Right lobe of liver (tissue), 4 donors: Measurements from ENCODE around the gene CSF3R.

Source experiments
- POLR2A ChIP-seq: fragments of 450-650 bp; IDR thresholded peaks from one replicate; pipeline ENCODE4 v1.6.1; 2017; ENCODE audit warnings: antibody characterized with exemption, mild to moderate bottlenecking
- TF ChIP-seq, protein P1 (sequence below), 4 donors: fragments of 200-600 bp in 3 of 4; fragments of 450-650 bp in 1 of 4; IDR thresholded peaks; one replicate each; pipeline versions ENCODE4 v1.5.1 to v1.8.0; 2016 to 2022; ENCODE audit warnings: antibody characterized with exemption in 4 of 4, mild to moderate bottlenecking in 2 of 4
- donor health status: DM: no; HTN: no; CAD: no.
- donor health status: DM: no; HTN: no; CAD: no.
- donor health status: DM: no; HTN: yes; CAD: no.

DNA sequence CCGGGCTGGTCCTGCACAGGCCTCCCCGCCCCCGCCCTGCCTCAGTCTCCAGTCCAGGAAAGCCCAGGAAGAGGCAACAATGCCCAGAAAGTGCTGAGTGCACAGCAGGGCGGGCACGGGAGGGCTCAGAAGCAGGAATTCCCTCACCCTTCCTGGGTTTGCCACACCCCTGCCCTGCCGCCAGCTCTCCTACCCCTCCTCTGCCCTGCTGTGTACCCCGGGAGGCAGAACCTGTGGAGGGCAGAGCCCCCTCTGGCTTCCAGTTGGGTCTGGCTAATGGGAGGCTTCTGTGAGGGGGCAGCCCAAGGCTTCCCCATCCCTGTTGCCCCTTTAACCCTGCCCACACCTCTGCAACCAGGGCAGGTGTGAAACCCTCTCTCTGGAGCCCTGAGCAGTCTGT lies 47.5 kb upstream of the CSF3R start:
- TF ChIP-seq, protein P1, sequence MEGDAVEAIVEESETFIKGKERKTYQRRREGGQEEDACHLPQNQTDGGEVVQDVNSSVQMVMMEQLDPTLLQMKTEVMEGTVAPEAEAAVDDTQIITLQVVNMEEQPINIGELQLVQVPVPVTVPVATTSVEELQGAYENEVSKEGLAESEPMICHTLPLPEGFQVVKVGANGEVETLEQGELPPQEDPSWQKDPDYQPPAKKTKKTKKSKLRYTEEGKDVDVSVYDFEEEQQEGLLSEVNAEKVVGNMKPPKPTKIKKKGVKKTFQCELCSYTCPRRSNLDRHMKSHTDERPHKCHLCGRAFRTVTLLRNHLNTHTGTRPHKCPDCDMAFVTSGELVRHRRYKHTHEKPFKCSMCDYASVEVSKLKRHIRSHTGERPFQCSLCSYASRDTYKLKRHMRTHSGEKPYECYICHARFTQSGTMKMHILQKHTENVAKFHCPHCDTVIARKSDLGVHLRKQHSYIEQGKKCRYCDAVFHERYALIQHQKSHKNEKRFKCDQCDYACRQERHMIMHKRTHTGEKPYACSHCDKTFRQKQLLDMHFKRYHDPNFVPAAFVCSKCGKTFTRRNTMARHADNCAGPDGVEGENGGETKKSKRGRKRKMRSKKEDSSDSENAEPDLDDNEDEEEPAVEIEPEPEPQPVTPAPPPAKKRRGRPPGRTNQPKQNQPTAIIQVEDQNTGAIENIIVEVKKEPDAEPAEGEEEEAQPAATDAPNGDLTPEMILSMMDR (IDR thresholded peaks at IDR 0.05): no peak
- TF ChIP-seq POLR2A: no peak
